GM12892 (cell line): ENCODE measurements around the gene EXOSC7.
"Not testable (repeated sequence)": the region's sequence is repeated elsewhere in the genome, so short reads cannot be mapped to it uniquely, and the experiment has no call there.

Experiments used
- POLR2A ChIP-seq: IDR thresholded peaks from 2 replicates; pipeline ENCODE4 v1.6.1; 2011; ENCODE audit warnings: low read depth, low read length, control low read depth
- POLR2AphosphoS5 ChIP-seq: IDR thresholded peaks from 2 replicates; pipeline ENCODE4 v1.6.1; 2011; ENCODE audit warnings: low read depth, low read length, control low read depth

- not testable (repeated sequence) for TF ChIP-seq POLR2A, POLR2AphosphoS5
Observed at GRCh38 chr3:44949770-44950169, 26.3 kb upstream of the EXOSC7 start.
